Thoracic aorta (tissue), 2 donors: ENCODE measurements around the gene CRYGS. TPM values are rescaled to one million over a fixed set of nuclear protein-coding genes. Genes with fewer than 3 reads are reported as not detected.

Experiments used
- ATAC-seq: fragments of 150-250 bp; one replicate; pipeline ENCODE4 v1.8.0; 2017; ENCODE audit warnings: low read depth; ENCODE audit not compliant: insufficient number of reproducible peaks, low FRiP score
- DNase-seq: peaks from one replicate; pipeline ENCODE4 v3.0.0-alpha.2; 2020; ENCODE audit warnings: low spot score
- H3K27ac ChIP-seq, 2 donors: fragments of 200-600 bp; sonication (generic); 1 replicate in 1 of 2; 2 replicates in 1 of 2; pipeline ENCODE4 v1.5.1; 2016; ENCODE audit warnings: mild to moderate bottlenecking in 2 of 2, moderate library complexity in 2 of 2
- H3K27me3 ChIP-seq: fragments of 200-600 bp; sonication (generic); replicated peaks from 2 replicates; pipeline ENCODE4 v1.6.0; 2016; ENCODE audit warnings: mild to moderate bottlenecking; ENCODE audit not compliant: insufficient read depth
- H3K36me3 ChIP-seq: fragments of 200-600 bp; sonication (generic); one replicate; pipeline ENCODE4 v1.5.1; 2016
- H3K4me1 ChIP-seq, 2 donors: fragments of 200-600 bp; sonication (generic); 1 replicate in 1 of 2; 2 replicates in 1 of 2; pipeline versions ENCODE4 v1.5.1 to v1.6.0; 2016; ENCODE audit warnings: low read depth in 2 of 2, mild to moderate bottlenecking in 1 of 2; ENCODE audit not compliant: control insufficient read depth in 1 of 2
- H3K4me3 ChIP-seq: fragments of 200-600 bp; sonication (generic); 2 replicates; pipeline ENCODE4 v1.5.1; 2016; ENCODE audit warnings: mild to moderate bottlenecking
- H3K9me3 ChIP-seq: fragments of 200-600 bp; sonication (generic); 2 replicates; pipeline ENCODE4 v1.5.1; 2016
- CTCF ChIP-seq: fragments of 200-600 bp; sonication (generic); IDR thresholded peaks from one replicate; pipeline ENCODE4 v1.5.1; 2019; ENCODE audit warnings: antibody characterized with exemption
- total RNA-seq, 2 donors: library from RNA; depleted of rRNA; stranded (reverse); fragments of >200 nt; gene quantifications; one replicate each; pipeline versions ENCODE4 v1.1.0 to v1.2.3, GENCODE V29; 2016

Gene CRYGS
- total RNA-seq, 2 donors from 2014 or later, result 3.7 to 4.4 TPM

DNA sequence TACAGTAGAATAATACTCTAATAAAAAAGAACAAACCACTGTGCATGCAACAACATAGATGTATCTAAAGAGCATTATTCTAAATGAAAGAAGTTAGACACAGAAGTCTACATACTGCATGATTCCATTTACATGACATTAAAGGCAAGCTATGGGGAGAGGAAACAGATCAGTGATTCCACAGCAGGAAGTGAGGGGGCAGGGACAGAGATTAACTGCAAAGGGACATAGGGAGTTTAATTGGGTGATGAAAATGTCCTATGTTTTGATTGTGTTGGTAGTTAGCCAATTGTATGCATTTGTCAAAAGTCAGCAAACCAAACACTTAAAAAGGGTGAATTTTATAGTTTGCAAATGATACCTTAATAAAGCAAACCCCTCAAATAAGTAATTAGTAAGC, 13.8 kb downstream of the CRYGS start:
- Histone ChIP-seq H3K36me3 (no peaks in the 10 kb centered on the region), H3K9me3 (no peaks in the 10 kb centered on the region), H3K27me3 (no peaks in the 10 kb centered on the region), H3K4me3 (no peak overlapping the region), H3K4me1 (no peaks in the 10 kb centered on the region), H3K27ac (no peak overlapping the region)
- DNase-seq (no peak), ATAC-seq (no peak)
- no peak for TF ChIP-seq CTCF

- DNase-seq (no peak), ATAC-seq (no peak)
- no peaks in the 10 kb centered on the region for H3K36me3 ChIP-seq
- no peaks in the 10 kb centered on the region for H3K27me3 ChIP-seq
- H3K27ac ChIP-seq, result no peak overlapping the region
- H3K4me1 ChIP-seq, result no peaks in the 10 kb centered on the region
- no peak for TF ChIP-seq CTCF
- no peaks in the 10 kb centered on the region for H3K9me3 ChIP-seq
- no peak overlapping the region for H3K4me3 ChIP-seq
Observed at GRCh38 chr3:186529201-186529999, 14.8 kb downstream of the CRYGS start.

GRCh38 chr3:186526256-186526606, 17.9 kb downstream of the CRYGS start:
- DNase-seq (no peak), ATAC-seq (no peak)
- H3K27me3 ChIP-seq, result no peaks in the 10 kb centered on the region
- no peaks in the 10 kb centered on the region for H3K36me3 ChIP-seq
- H3K9me3 ChIP-seq, result no peaks in the 10 kb centered on the region
- no peak overlapping the region for H3K27ac ChIP-seq
- no peak overlapping the region for H3K4me3 ChIP-seq
- no peaks in the 10 kb centered on the region for H3K4me1 ChIP-seq
- no peak for TF ChIP-seq CTCF

DNA sequence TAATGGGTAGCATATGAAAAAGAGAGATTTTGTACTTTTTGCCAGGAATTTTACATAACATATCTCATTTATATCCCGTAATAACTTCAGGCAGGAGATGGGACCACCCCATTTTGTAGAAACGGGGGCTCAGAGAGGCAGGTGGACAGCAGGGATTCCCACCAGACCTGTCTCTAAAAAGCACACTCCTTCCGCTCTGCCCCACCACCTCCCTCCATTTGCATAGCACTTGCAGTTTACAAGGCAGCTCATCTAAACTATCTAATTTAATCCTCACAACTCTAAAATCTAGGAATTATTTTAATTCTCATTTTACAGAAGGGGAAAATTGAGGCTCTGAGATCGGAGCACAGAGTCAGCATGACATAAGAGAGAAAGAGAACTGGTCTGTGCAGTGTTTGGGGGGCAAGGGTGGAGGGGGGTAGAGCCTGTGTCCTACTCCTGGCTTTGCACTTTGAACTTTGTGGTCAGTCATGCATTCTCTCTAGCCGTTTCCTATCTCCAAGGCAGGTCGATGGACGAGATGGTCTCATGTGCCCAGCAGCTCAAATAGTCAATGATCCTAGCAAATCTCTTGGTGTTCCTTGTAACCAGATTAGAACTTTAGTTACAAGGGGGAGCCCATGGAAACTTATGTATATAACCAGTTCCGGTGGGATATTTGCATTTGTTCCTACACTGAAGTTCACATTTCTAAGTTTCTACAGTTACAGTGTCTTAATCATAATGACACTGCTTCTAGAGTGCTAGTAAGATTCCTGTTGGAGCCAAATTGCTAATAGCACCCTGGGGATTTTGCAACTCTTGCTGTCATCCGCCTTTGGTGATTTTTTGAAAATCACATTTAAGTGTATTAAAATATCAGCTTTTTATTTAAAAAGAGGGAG, 18.6 kb downstream of the CRYGS start:
- Histone ChIP-seq H3K9me3 (no peaks in the 10 kb centered on the region), H3K27me3 (no peaks in the 10 kb centered on the region), H3K4me1 (no peaks in the 10 kb centered on the region), H3K36me3 (no peaks in the 10 kb centered on the region), H3K27ac (no peak overlapping the region), H3K4me3 (no peak overlapping the region)
- TF ChIP-seq CTCF, result no peak
- no peak for ATAC-seq
- DNase-seq, result no peak

DNA sequence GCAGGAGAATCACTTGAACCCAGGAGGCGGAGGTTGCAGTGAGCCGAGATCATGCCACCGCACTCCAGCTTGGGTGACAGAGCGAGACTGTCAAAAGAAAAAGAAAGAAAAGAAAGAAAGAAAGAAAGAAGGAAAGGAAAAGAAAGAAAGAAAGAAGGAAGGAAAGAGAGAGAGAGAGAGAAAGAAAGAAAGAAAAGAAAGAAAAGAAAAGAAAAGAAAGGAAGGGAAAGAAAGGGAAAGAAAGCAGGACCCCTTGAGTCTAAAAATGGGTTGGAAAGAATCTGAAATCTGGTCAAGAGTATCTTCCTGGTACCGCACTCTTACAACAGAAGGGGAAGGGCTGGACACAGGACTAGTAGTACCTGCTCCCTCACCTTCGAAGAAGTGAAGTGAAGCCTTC, 19.6 kb downstream of the CRYGS start:
- H3K27ac ChIP-seq, result no peak overlapping the region
- no peak overlapping the region for H3K4me3 ChIP-seq
- H3K27me3 ChIP-seq, result no peaks in the 10 kb centered on the region
- ATAC-seq, result no peak
- H3K4me1 ChIP-seq, result no peaks in the 10 kb centered on the region
- H3K36me3 ChIP-seq, result no peaks in the 10 kb centered on the region
- TF ChIP-seq CTCF, result no peak
- no peak for DNase-seq
- no peaks in the 10 kb centered on the region for H3K9me3 ChIP-seq
